ENCODE data around the gene USP48.

The USP48 gene

GRCh38 chr1:21643624-21644023 lies 139.3 kb downstream of the USP48 start:
- DNase-seq (ENCODE audit: low spot score), result no peak
- in situ Hi-C loops (cut with MboI; ENCODE audit: low sequenced_read_pairs, unreplicated experiment), result no loop called here
- TF ChIP-seq, protein P1, sequence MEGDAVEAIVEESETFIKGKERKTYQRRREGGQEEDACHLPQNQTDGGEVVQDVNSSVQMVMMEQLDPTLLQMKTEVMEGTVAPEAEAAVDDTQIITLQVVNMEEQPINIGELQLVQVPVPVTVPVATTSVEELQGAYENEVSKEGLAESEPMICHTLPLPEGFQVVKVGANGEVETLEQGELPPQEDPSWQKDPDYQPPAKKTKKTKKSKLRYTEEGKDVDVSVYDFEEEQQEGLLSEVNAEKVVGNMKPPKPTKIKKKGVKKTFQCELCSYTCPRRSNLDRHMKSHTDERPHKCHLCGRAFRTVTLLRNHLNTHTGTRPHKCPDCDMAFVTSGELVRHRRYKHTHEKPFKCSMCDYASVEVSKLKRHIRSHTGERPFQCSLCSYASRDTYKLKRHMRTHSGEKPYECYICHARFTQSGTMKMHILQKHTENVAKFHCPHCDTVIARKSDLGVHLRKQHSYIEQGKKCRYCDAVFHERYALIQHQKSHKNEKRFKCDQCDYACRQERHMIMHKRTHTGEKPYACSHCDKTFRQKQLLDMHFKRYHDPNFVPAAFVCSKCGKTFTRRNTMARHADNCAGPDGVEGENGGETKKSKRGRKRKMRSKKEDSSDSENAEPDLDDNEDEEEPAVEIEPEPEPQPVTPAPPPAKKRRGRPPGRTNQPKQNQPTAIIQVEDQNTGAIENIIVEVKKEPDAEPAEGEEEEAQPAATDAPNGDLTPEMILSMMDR (IDR thresholded peaks at IDR 0.05; ENCODE audit: borderline replicate concordance, control extremely low read depth, extremely low read depth, insufficient read depth, missing control alignments), result no peak

DNA sequence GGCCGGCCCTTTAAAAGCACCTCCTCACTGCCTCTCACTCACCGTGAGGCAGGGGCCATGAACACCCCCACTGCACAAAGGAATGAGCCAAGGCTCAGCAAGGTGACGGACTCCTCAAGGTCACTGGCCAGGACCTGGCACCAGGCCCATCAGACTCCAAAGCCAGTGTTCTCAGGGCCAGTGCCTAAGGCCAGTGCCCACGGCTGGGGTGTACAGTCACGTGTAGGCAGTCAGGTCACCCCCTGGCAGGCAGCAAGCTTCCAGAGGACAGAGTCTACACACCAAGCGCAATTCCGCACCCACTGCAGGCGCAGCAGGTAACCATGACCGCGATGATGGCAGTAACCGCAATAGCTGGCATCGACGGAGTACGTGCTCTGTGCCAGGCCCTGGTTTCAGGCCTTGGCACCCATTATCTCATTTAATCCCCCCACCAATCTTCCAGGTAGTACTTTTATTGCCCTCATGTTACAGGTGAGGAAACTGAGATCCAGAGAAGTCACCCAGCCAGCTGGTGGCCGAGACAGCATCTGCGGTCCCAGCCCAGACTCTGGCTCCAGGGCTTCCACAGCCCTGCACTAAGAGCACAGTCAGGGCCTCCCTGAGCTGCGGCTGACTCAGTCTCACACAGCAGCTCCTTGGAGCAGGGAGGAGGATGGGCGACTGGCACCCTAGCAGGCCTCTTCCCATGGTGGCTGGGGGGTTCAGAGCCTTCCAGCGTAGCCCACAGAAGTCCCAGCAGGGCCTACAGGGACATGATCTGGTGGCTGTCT lies 140.8 kb downstream of the USP48 start:
- in situ Hi-C loops (cut with MboI; ENCODE audit: low sequenced_read_pairs, unreplicated experiment), result no loop called here
- DNase-seq (ENCODE audit: low spot score), result no peak
- TF ChIP-seq, protein P1 (IDR thresholded peaks at IDR 0.05; ENCODE audit: borderline replicate concordance, control extremely low read depth, extremely low read depth, insufficient read depth, missing control alignments), result no peak

DNA sequence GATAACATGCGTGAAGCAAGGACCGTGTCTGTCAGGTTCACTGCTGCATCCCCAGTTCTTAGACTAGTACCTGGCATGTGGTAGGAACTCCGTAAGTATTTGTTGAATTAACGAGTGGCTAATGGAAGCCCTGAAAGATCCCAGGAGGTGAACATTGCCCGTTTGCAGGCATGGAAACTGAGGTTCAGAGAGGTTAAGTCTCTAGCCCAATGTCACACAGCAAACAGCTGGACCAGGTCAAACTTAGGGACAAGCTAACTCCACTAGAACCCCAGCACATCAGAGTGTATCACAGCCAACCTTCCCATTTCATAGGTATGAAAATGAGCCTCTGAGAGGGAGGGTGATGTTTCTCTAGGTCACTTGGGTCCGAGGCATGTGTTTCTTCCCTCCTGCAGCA lies 141.4 kb downstream of the USP48 start:
- DNase-seq (ENCODE audit: low spot score), result no peak
- TF ChIP-seq, protein P1 (IDR thresholded peaks at IDR 0.05; ENCODE audit: borderline replicate concordance, control extremely low read depth, extremely low read depth, insufficient read depth, missing control alignments), result no peak
- in situ Hi-C loops (cut with MboI; ENCODE audit: low sequenced_read_pairs, unreplicated experiment), result no loop called here

DNA sequence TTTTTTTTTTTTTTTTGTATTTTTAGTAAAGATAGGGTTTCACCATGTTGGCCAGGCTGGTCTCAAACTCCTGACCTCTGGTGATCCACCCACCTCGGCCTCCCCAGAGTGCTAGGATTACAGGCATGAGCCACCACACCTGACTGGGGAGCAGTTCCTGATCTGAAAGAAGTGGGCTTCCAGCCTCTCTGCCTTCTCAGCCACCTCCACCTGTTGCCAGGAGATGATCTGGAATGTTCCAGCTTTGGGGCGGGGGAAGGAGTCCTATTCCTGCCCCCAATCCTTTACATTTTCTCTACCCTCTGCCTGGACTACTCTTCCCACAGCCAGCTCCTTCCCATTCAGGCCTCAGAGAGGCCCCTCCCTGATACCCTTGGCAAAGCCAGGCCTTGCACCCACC lies 141.9 kb downstream of the USP48 start:
- in situ Hi-C loops (cut with MboI; ENCODE audit: low sequenced_read_pairs, unreplicated experiment), result no loop called here
- DNase-seq (ENCODE audit: low spot score), result no peak
- TF ChIP-seq, protein P1 (IDR thresholded peaks at IDR 0.05; ENCODE audit: borderline replicate concordance, control extremely low read depth, extremely low read depth, insufficient read depth, missing control alignments), result no peak

- DNase-seq (ENCODE audit: low spot score), result no peak
- TF ChIP-seq, protein P1 (IDR thresholded peaks at IDR 0.05; ENCODE audit: borderline replicate concordance, control extremely low read depth, extremely low read depth, insufficient read depth, missing control alignments), result no peak
- in situ Hi-C loops (cut with MboI; ENCODE audit: low sequenced_read_pairs, unreplicated experiment), result no loop called here
Measured at GRCh38 chr1:21640653-21641052, 142.3 kb downstream of the USP48 start.

- DNase-seq (ENCODE audit: low spot score), result no peak
- in situ Hi-C loops (cut with MboI; ENCODE audit: low sequenced_read_pairs, unreplicated experiment), result no loop called here
- TF ChIP-seq, protein P1 (IDR thresholded peaks at IDR 0.05; ENCODE audit: borderline replicate concordance, control extremely low read depth, extremely low read depth, insufficient read depth, missing control alignments), result no peak
Measured at GRCh38 chr1:21639594-21640041, 143.3 kb downstream of the USP48 start.
